Retinal pigment epithelial cell (primary cell): ENCODE measurements around the gene TAGLN3.
A peak's percentile ranks its signal among the peaks of the same experiment; 100 is the strongest.

Experiments
- DNase-seq: peaks from one replicate; pipeline ENCODE4 v3.0.0-alpha.2; 2010; ENCODE audit warnings: low read depth
- H3K4me3 ChIP-seq: 2 replicates; pipeline ENCODE4 v1.5.1; 2011; ENCODE audit warnings: mild to moderate bottlenecking, low read length, control low read depth, moderate library complexity
- CTCF ChIP-seq: conservative IDR thresholded peaks from 2 replicates; pipeline ENCODE4 v1.5.1; 2011; ENCODE audit warnings: low read depth, low read length, control low read depth, inconsistent platforms

The TAGLN3 gene

GRCh38 chr3:111967651-111968274 is 31.0 kb upstream of the TAGLN3 start:
- H3K4me3 ChIP-seq = no peak overlapping the region
- peak; percentile 91 for TF ChIP-seq CTCF
- DNase-seq = peak; percentile 43

DNA sequence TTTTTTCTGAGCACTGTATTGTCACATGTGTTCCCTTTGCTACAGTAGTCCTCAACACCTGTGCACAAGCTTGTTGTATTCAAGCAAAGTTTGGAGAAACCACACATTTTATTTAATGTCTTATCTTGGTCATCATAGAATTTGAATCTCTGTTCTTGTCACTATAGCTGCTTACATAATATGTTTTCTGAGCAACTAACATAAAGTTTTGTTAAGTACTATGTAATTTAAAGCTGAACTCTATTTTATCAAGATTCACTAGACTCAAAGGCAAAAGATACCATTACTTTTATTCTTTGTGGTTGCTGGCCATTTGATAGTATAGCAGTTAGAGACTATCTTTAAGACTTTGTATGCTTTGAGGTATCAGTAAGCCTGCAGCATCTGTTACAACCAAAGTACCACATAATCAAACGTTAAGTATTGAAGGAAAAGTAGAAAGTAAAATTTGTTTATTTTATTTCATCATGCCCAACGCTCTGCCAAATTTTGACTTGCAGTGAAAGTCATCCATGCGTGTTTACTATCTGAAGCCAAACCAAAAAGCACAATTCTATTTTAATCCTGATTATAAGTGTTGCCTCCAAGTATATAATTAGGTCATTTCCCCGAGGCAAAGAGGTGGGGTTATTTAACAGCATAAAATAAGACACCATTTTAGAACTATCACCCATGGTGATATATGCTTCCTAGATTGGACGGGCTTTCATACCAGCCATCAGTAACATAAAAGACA is 30.2 kb upstream of the TAGLN3 start:
- DNase-seq = no peak
- H3K4me3 ChIP-seq = no peak overlapping the region
- TF ChIP-seq CTCF = no peak

DNA sequence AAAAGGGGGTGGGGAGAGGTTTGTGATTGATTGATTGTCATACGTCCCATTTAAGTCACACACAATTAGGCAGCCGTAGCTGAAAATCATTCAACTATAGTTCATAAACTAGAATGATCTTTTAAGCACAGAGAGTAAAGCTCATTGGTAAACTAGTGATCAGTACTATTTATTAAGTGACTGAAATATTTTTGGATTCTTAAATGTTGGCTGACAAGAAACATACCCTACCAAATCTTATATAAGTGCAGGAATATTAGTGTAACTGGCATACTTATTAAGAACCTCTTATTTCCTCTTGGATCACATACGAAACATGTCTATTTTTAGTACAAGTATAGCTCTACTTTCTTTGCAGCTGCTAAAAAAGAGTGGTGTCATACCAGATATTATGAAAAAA is 28.3 kb upstream of the TAGLN3 start:
- no peak for TF ChIP-seq CTCF
- DNase-seq = no peak
- H3K4me3 ChIP-seq = no peak overlapping the region

- TF ChIP-seq CTCF = no peak
Observed at GRCh38 chr3:111971533-111972130, 27.1 kb upstream of the TAGLN3 start.

GRCh38 chr3:111972891-111973290 is 25.8 kb upstream of the TAGLN3 start:
- no peak for DNase-seq
- no peak for TF ChIP-seq CTCF
- no peak overlapping the region for H3K4me3 ChIP-seq

More at GRCh38 chr3:111971533-111972130, 27.1 kb upstream of the TAGLN3 start:
- DNase-seq = no peak
- no peak overlapping the region for H3K4me3 ChIP-seq

DNA sequence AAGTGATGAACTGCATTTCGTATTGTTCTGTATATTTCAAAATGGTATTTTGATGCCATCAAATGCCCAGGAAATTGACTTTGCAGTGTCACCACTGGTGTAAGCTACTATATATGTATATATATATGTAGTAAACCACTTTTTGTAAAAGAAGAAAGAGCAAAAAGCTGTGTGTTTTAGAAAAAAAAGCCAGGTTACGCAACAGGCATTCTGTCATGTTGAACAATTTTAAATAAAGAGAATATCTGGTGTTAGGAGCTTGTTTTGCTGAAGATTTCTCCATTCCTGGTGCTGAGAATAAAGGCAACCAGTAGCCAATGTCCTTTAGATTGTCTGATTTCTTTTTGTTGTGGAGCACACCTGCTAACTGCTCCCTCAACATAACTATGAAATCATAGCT is 23.6 kb upstream of the TAGLN3 start:
- DNase-seq = no peak
- H3K4me3 ChIP-seq = no peak overlapping the region
- TF ChIP-seq CTCF = no peak
